ENCODE data around the gene CLEC12A.

CLEC12A gene

DNA sequence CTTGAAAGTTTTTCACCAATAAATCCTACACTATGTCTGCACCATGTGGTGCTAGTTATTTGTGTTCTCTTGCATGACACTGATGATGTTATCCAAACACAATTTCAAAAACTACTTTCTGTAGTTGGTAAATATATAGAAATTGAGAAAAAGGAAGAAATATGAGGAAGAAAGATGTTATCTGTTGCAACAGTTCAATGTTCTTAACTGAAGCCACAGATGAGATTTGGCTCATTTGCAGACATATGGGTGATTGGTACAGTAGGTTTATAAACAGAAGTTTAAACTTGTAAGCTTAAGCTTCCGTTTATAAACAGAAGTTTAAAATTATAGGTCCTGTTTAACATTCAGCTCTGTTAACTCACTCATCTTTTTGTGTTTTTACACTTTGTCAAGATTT lies at the start of gene CLEC12A:
Gene CLEC12A, plus strand, starts transcription at position 229 of the 400 bp plus-strand sequence. CDS start 188 bp downstream, outside the sequence.
- no peak within 1 kb of the TSS for H3K4me3 ChIP-seq (ENCODE audit: low read depth, low read length)
- TF ChIP-seq, protein P1, sequence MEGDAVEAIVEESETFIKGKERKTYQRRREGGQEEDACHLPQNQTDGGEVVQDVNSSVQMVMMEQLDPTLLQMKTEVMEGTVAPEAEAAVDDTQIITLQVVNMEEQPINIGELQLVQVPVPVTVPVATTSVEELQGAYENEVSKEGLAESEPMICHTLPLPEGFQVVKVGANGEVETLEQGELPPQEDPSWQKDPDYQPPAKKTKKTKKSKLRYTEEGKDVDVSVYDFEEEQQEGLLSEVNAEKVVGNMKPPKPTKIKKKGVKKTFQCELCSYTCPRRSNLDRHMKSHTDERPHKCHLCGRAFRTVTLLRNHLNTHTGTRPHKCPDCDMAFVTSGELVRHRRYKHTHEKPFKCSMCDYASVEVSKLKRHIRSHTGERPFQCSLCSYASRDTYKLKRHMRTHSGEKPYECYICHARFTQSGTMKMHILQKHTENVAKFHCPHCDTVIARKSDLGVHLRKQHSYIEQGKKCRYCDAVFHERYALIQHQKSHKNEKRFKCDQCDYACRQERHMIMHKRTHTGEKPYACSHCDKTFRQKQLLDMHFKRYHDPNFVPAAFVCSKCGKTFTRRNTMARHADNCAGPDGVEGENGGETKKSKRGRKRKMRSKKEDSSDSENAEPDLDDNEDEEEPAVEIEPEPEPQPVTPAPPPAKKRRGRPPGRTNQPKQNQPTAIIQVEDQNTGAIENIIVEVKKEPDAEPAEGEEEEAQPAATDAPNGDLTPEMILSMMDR (IDR thresholded peaks at IDR 0.05; ENCODE audit: low read depth, low read length, missing control alignments) = no peak
- DNase-seq (ENCODE audit: low read depth) = no peak

DNA sequence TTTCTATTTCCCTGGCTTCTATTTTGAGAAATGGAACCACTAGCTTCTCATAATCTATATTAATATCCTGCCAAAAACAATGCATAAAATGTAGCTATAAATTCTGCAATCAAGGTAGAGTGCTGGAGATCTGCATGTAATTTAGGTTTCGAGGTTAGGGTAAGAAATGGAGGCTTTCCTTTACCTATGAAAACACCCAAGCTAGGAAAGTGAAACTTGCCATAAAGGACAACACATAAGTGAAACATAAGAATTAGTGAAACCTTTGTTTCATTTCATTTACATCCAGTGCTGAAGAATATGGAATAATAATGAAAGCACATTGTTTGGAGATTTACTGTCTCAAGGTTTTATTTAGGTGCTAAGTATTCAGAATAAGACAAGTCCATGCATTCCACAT lies 48.8 kb upstream of the CLEC12A start:
- DNase-seq (ENCODE audit: low read depth) = no peak
- TF ChIP-seq, protein P1 (IDR thresholded peaks at IDR 0.05; ENCODE audit: low read depth, low read length, missing control alignments) = no peak
- H3K4me3 ChIP-seq (ENCODE audit: low read depth, low read length) = no peak overlapping the region

DNA sequence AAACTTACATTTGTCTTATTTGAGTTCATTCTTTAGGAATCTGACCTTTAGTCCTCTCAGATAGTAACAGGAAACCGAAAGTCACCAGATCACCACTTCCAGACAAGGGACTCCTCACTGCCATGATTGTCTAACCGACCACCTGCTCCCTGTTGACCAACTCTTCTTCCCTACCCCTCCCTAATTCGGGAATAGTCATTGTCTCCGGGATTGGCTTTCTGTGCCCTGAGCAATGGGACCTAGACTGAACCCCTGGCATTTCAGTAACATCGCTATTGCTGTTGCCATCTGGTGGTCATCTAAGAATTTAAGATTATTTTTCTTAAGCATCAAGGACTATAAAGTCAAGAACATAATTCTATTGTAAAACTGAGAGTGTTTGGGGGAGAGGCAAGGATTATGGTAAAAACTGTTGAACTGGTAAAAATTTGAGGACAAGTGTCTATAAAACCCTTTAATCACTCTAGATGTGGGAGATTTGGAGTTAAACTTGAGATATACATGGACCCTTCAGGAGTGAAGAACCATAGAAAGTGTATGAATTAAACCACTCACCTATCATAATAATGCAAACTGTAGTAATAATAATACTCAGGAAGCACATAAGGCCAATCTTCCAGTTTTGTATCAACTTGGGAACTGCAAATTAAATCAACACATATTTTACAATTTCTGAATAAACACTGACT lies 45.4 kb upstream of the CLEC12A start:
- H3K4me3 ChIP-seq (ENCODE audit: low read depth, low read length) = no peak overlapping the region
- TF ChIP-seq, protein P1 (IDR thresholded peaks at IDR 0.05; ENCODE audit: low read depth, low read length, missing control alignments) = peak; percentile 42
- DNase-seq (ENCODE audit: low read depth) = no peak

DNA sequence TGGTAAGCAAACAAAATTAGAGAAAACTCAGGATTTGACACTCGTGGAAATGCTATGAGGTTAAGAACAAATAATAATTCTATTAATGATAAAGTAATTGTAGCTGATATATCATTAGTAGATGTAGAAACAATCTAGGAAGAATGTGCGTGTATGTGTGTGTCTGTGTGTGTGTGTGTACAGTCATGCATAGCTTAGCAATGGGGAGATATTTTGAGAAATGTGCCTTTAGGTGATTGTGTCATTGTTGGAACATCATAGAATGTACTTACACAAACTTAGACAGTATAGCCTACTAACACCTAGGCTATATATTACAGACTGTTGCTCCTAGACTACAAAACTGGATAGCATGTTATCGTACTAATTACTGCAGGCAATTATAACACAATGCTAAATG lies 44.3 kb upstream of the CLEC12A start:
- no peak for DNase-seq (ENCODE audit: low read depth)
- H3K4me3 ChIP-seq (ENCODE audit: low read depth, low read length) = no peak overlapping the region
- TF ChIP-seq, protein P1 (IDR thresholded peaks at IDR 0.05; ENCODE audit: low read depth, low read length, missing control alignments) = no peak

DNA sequence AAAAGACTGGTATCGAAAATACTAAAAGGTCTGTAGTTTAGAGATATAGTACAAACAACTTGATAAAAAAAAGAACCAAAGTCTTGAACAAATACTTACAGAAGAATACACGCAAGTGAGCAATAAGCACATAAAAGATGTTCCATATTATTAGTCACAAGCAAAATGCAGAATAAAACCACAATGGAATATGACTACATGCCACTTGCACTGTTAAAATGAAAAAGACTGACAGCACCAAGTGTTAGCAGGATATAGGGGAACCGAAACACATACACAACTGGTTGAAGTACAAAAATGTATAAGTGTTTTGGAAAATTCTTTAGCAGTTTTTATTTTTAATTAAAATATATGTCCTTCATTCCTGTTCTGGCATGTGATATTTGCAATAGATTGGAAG lies 42.6 kb upstream of the CLEC12A start:
- TF ChIP-seq, protein P1 (IDR thresholded peaks at IDR 0.05; ENCODE audit: low read depth, low read length, missing control alignments) = no peak
- H3K4me3 ChIP-seq (ENCODE audit: low read depth, low read length) = no peak overlapping the region
- no peak for DNase-seq (ENCODE audit: low read depth)

- no peak overlapping the region for H3K4me3 ChIP-seq (ENCODE audit: low read depth, low read length)
- TF ChIP-seq, protein P1 (IDR thresholded peaks at IDR 0.05; ENCODE audit: low read depth, low read length, missing control alignments) = no peak
- no peak for DNase-seq (ENCODE audit: low read depth)
Measured at GRCh38 chr12:9931245-9931644, 40.0 kb upstream of the CLEC12A start.

DNA sequence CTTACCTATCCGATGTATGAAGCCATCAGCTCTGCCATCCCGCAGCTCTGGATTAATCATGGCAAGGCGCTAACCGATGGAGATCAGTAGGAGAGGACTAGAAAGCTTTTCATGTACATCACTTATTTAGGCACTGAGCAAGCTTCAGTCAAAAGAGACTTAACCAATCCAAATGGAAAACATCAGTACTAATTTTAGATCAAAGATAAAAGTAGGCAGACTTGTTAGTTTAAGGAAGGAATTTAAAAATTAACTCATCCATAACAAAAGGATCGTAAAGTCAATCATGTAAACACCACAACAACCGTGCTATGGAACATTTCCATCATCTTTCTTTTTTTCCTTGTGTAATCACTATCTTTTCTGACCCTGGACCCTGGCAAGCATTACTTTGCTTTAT lies 38.9 kb upstream of the CLEC12A start, which contains the start of gene CLEC2A:
Gene CLEC2A, minus strand, starts transcription at position 101 of the 400 bp plus-strand sequence. Its CDS starts 41 bp downstream, at position 60.
- no peak within 1 kb of the TSS for H3K4me3 ChIP-seq (ENCODE audit: low read depth, low read length)
- TF ChIP-seq, protein P1 (IDR thresholded peaks at IDR 0.05; ENCODE audit: low read depth, low read length, missing control alignments) = no peak
- DNase-seq (ENCODE audit: low read depth) = no peak
